Mononuclear cell (primary cell): Measurements from ENCODE around the gene MCU. TPM values are rescaled to one million over a fixed set of nuclear protein-coding genes. Genes with fewer than 3 reads are reported as not detected.

Experiments used
- H3K27me3 ChIP-seq: 2 replicates; pipeline ENCODE4 v1.6.0; 2011; ENCODE audit warnings: low read length, control low read depth; ENCODE audit not compliant: insufficient read depth
- H3K4me1 ChIP-seq: 2 replicates; pipeline ENCODE4 v1.5.1; 2011; ENCODE audit warnings: mild to moderate bottlenecking, low read length, control low read depth; ENCODE audit not compliant: insufficient read depth
- H3K4me3 ChIP-seq: 2 replicates; pipeline ENCODE4 v1.5.1; 2011; ENCODE audit warnings: mild to moderate bottlenecking, low read length, moderate library complexity
- H3K9me3 ChIP-seq: 2 replicates; pipeline ENCODE4 v1.5.1; 2011; ENCODE audit warnings: low read depth, mild to moderate bottlenecking, control low read depth, low read length
- total RNA-seq: library from RNA; depleted of rRNA; stranded (reverse); fragments of >200 nt; gene quantifications from one replicate; pipeline ENCODE4 v1.2.3, GENCODE V29; 2012

Gene MCU
- total RNA-seq, 1 donor, result 12.0 TPM

GRCh38 chr10:72832701-72833100, 140.8 kb downstream of the MCU start:
- Histone ChIP-seq H3K9me3 (no peaks in the 10 kb centered on the region), H3K27me3 (no peaks in the 10 kb centered on the region), H3K4me3 (no peak overlapping the region), H3K4me1 (no peaks in the 10 kb centered on the region)

- H3K9me3 ChIP-seq, result no peaks in the 10 kb centered on the region
- H3K4me3 ChIP-seq, result no peak overlapping the region
- no peaks in the 10 kb centered on the region for H3K27me3 ChIP-seq
- H3K4me1 ChIP-seq, result no peaks in the 10 kb centered on the region
These were observed 142.4 kb downstream of the MCU start for GRCh38 chr10:72834183-72834825.

- H3K27me3 ChIP-seq, result no peaks in the 10 kb centered on the region
- no peaks in the 10 kb centered on the region for H3K4me1 ChIP-seq
- H3K4me3 ChIP-seq, result no peak overlapping the region
- no peaks in the 10 kb centered on the region for H3K9me3 ChIP-seq
These were observed 148.4 kb downstream of the MCU start for GRCh38 chr10:72840319-72840718.

- Histone ChIP-seq H3K4me3 (no peak overlapping the region), H3K27me3 (no peaks in the 10 kb centered on the region), H3K9me3 (no peaks in the 10 kb centered on the region), H3K4me1 (no peaks in the 10 kb centered on the region)
These were observed 149.5 kb downstream of the MCU start for GRCh38 chr10:72841487-72841886.

- Histone ChIP-seq H3K4me3 (no peak overlapping the region), H3K9me3 (no peaks in the 10 kb centered on the region), H3K27me3 (no peaks in the 10 kb centered on the region), H3K4me1 (no peaks in the 10 kb centered on the region)
These were observed 150.2 kb downstream of the MCU start for GRCh38 chr10:72842164-72842563.

- no peaks in the 10 kb centered on the region for H3K9me3 ChIP-seq
- H3K4me1 ChIP-seq, result no peaks in the 10 kb centered on the region
- no peak overlapping the region for H3K4me3 ChIP-seq
- no peaks in the 10 kb centered on the region for H3K27me3 ChIP-seq
These were observed 154.3 kb downstream of the MCU start for GRCh38 chr10:72846238-72846637.

GRCh38 chr10:72847681-72848080, 155.7 kb downstream of the MCU start:
- no peaks in the 10 kb centered on the region for H3K27me3 ChIP-seq
- no peaks in the 10 kb centered on the region for H3K9me3 ChIP-seq
- no peak overlapping the region for H3K4me3 ChIP-seq
- H3K4me1 ChIP-seq, result no peaks in the 10 kb centered on the region

- Histone ChIP-seq H3K4me3 (no peak overlapping the region), H3K27me3 (no peaks in the 10 kb centered on the region), H3K4me1 (no peaks in the 10 kb centered on the region), H3K9me3 (no peaks in the 10 kb centered on the region)
These were observed 158.9 kb downstream of the MCU start for GRCh38 chr10:72850861-72851260.

- Histone ChIP-seq H3K4me1 (no peaks in the 10 kb centered on the region), H3K27me3 (no peaks in the 10 kb centered on the region), H3K4me3 (no peak overlapping the region), H3K9me3 (no peaks in the 10 kb centered on the region)
These were observed 159.6 kb downstream of the MCU start for GRCh38 chr10:72851509-72851908.

- H3K4me1 ChIP-seq, result no peaks in the 10 kb centered on the region
- H3K9me3 ChIP-seq, result no peaks in the 10 kb centered on the region
- no peaks in the 10 kb centered on the region for H3K27me3 ChIP-seq
- no peak overlapping the region for H3K4me3 ChIP-seq
These were observed 160.6 kb downstream of the MCU start for GRCh38 chr10:72852508-72852907.

- no peaks in the 10 kb centered on the region for H3K4me1 ChIP-seq
- no peaks in the 10 kb centered on the region for H3K27me3 ChIP-seq
- no peaks in the 10 kb centered on the region for H3K9me3 ChIP-seq
- no peak overlapping the region for H3K4me3 ChIP-seq
These were observed 163.2 kb downstream of the MCU start for GRCh38 chr10:72855129-72855528.

- Histone ChIP-seq H3K4me1 (no peaks in the 10 kb centered on the region), H3K9me3 (no peaks in the 10 kb centered on the region), H3K4me3 (no peak overlapping the region), H3K27me3 (no peaks in the 10 kb centered on the region)
These were observed 163.8 kb downstream of the MCU start for GRCh38 chr10:72855790-72856189.

GRCh38 chr10:72858067-72858466, 166.1 kb downstream of the MCU start:
- no peak overlapping the region for H3K4me3 ChIP-seq
- no peaks in the 10 kb centered on the region for H3K27me3 ChIP-seq
- no peaks in the 10 kb centered on the region for H3K9me3 ChIP-seq
- H3K4me1 ChIP-seq, result no peaks in the 10 kb centered on the region

GRCh38 chr10:72862957-72863356, 171.0 kb downstream of the MCU start:
- H3K4me1 ChIP-seq, result no peaks in the 10 kb centered on the region
- H3K9me3 ChIP-seq, result no peaks in the 10 kb centered on the region
- H3K27me3 ChIP-seq, result no peaks in the 10 kb centered on the region
- no peak overlapping the region for H3K4me3 ChIP-seq

- no peak overlapping the region for H3K4me3 ChIP-seq
- no peaks in the 10 kb centered on the region for H3K4me1 ChIP-seq
- H3K9me3 ChIP-seq, result no peaks in the 10 kb centered on the region
- no peaks in the 10 kb centered on the region for H3K27me3 ChIP-seq
These were observed 183.5 kb downstream of the MCU start for GRCh38 chr10:72875250-72876055.

GRCh38 chr10:72879245-72879644, 187.3 kb downstream of the MCU start:
- no peak overlapping the region for H3K4me3 ChIP-seq
- H3K4me1 ChIP-seq, result no peaks in the 10 kb centered on the region
- no peaks in the 10 kb centered on the region for H3K27me3 ChIP-seq
- no peaks in the 10 kb centered on the region for H3K9me3 ChIP-seq
